Subcutaneous adipose tissue (tissue), 4 donors: ENCODE measurements around the gene GNAQ. TPM values are rescaled to one million over a fixed set of nuclear protein-coding genes. Genes with fewer than 3 reads are reported as not detected.

Experiments
- total RNA-seq, 4 donors: library from RNA; depleted of rRNA; stranded (reverse); fragments of >200 nt; gene quantifications; one replicate each; pipeline ENCODE4 v1.1.0, GENCODE V29; 2016
- TF ChIP-seq, protein P1 (sequence below): fragments of 450-650 bp; IDR thresholded peaks from one replicate; pipeline ENCODE4 v1.5.1; 2016; ENCODE audit warnings: low read depth, mild to moderate bottlenecking, control low read depth, antibody characterized with exemption, moderate library complexity

The GNAQ gene
- total RNA-seq, 4 donors from 2014 or later = 41.8 to 100 (median 45.5) TPM

DNA sequence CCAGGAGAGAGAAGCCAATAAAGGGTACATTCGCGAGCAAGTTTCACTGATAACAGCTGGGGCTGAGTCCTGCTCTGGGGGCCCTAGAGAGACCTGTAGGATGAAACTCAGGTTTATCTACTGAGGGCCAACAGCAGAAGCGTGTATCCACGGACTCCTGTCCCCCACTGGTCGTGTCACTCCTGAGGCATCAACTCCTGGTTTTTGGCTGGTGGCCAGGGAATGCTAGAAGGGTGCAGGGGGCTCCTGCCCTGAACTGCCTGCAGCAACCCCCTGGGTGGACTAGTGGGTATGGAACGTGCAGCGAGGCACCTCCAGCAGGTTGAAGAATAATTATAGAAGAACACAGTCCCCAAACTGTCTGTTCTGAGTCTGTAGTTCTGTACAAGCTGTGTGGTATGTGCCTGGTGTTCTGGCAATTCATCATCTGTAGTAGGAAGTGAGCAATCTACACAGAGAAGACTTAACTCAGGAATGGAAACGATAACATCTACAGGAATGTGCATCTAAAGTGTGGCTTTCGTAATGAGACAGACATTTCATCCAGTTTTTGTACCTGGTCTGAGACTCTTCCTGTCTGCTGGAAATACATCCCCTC lies 319.0 kb downstream of the GNAQ start:
- TF ChIP-seq, protein P1, sequence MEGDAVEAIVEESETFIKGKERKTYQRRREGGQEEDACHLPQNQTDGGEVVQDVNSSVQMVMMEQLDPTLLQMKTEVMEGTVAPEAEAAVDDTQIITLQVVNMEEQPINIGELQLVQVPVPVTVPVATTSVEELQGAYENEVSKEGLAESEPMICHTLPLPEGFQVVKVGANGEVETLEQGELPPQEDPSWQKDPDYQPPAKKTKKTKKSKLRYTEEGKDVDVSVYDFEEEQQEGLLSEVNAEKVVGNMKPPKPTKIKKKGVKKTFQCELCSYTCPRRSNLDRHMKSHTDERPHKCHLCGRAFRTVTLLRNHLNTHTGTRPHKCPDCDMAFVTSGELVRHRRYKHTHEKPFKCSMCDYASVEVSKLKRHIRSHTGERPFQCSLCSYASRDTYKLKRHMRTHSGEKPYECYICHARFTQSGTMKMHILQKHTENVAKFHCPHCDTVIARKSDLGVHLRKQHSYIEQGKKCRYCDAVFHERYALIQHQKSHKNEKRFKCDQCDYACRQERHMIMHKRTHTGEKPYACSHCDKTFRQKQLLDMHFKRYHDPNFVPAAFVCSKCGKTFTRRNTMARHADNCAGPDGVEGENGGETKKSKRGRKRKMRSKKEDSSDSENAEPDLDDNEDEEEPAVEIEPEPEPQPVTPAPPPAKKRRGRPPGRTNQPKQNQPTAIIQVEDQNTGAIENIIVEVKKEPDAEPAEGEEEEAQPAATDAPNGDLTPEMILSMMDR = no peak

DNA sequence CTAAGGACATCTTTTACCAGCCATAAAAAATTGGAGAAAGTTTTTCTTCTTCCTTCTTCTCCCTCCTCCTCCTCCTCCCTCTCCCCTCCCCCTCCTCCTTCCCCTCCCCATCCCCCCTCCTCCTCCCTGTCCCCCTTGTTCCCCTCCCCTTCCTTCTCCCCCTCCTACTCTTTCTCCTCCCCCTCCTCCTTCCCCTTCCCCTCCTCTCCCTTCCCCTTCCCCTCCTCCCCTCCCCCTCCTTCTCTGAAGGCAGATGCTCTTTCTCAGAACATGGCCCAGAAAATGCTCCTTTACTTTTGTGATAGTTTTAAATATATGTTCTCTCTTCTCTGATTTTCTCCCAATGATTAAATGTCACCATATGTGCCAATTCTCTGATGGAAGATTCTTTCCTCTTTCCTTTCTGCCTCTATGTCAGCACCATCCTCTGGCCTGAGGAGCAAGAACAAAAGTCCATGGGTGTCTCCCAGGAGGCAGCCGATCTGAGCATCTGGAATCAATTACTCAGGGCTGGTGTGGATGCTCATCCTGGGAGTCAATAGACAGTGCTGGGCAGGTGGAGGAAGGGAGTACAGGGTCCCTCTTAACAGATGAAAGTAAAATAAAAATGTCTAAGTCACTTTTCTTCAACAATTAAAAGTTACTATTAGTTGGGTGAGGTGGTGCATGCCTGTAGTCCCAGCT lies 320.5 kb downstream of the GNAQ start:
- TF ChIP-seq, protein P1 = no peak

DNA sequence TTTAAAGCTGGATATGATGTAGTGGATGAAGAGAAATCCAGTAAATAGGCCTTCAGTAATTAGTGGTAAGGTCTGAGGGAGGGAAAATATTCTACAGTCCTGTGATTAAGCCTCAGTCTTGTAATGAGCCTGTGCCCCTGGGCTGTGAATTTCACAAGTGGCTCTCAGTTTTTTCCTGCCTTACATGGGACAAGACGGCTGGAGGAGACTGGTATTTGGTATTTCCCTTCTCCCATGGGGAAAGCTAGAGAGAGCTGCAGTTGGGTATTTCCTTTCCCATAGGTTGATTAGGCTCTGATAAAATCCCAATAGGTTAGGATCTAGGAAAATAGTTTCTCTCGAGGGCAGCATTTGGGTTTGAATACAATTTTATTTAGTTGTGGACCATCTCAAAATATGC lies 321.3 kb downstream of the GNAQ start:
- TF ChIP-seq, protein P1 = no peak

DNA sequence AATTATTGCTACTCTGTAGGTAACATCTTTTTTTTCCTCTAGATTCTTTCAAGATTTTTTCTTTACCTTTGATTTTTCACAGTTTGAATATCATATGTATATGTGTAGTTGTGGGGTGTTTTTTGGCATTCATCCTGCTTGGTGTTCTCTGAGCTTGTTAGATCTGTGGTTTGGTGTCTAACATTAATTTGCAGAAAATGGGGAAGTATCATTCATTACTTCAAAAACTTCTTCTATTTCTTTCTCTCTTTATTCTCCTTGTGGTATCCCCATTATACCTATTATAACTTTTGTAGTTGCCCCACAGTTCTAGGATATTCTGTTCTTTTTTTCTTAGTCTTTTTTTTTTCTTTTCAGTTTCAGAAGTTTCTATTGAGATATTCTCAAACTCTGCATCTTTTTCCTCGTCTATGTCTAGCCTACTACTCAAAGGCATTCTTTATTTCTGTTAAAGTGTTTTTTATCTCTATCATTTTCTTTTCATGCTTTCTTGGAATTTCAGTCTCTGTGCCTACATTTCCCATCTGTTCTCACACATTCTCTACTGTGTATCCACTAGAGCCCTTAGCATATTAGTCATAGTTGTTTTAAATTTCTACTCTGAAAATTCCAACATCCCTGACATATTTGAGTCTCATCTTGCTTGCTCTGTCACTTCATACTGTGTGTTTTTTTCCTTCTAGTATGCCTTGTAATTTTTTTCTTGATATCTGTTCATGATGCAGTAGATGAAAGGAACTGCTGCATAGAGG lies 323.4 kb downstream of the GNAQ start:
- TF ChIP-seq, protein P1 = no peak

DNA sequence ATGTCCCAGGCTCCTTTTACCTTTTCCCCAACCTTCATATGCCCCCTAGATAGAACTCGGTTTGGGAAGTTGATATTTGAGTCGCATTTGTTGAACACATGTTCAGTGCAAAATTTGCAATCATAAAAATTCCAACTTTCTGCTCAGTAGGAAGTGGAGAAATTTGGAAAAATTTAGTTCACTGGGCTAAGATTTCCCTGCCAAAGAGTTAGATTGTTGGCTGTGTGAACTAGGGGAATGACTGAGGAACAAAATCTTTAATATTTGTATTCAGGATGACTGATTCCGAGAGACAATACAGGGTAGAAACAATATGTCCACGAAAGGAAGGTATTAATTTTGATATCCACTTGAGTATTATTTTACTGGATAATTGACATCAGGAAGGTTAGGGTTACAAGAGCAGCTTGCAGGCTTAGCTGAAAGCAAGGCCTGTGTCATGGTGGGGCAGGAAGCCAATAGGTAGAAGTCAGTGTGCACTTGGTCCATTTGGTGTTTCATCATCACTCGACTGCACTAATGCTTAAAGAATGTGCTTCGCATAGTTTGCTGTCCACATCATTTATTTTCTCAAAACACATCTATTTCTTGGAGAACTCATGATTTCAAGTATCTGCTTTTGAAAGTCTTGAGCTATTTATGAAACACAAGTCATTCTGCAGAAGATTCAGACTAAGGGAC lies 324.1 kb downstream of the GNAQ start:
- TF ChIP-seq, protein P1 = no peak

DNA sequence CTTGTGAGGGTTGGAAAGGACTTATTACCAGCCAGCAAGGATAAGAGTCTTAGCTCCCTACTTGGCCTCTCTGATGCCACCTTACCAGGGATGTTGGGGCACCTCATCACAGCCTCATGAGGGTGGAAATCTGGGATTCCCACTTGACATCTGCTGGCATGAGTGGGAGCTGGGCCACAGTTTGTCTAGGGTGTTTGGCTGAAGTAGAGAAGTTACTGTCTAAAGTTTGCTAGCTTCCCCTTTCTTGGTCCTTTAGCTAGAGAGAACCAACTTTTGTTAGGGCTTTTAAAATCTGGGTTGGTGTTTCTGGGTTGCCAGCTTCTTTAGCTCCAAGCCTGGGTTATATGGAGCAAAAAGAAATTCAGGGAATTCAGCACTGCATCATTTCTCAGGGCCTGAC lies 326.0 kb downstream of the GNAQ start:
- TF ChIP-seq, protein P1 = no peak
